Esophagus squamous epithelium (tissue), 4 donors: ENCODE measurements around the gene RPL6.

Experiments
- CTCF ChIP-seq, 6 experiments: fragments of 450-650 bp in 4 of 6; fragments of 200-600 bp in 2 of 6; sonication (generic) in 2 of 6; IDR thresholded peaks; one replicate each; pipeline ENCODE4 v1.5.1; 2016 to 2019; ENCODE audit warnings: antibody characterized with exemption in 6 of 6, mild to moderate bottlenecking in 4 of 6, moderate library complexity in 4 of 6
- POLR2A ChIP-seq, 4 donors: fragments of 450-650 bp; IDR thresholded peaks; one replicate each; pipeline ENCODE4 v1.6.1; 2017; ENCODE audit warnings: antibody characterized with exemption in 4 of 4, mild to moderate bottlenecking in 4 of 4, moderate library complexity in 3 of 4

- TF ChIP-seq POLR2A (IDR thresholded peaks at IDR 0.05) = no peak
- no peak for TF ChIP-seq CTCF (IDR thresholded peaks at IDR 0.05)
Measured at GRCh38 chr12:112433551-112433950, 24.1 kb upstream of the RPL6 start.
